BJ (cell line): ENCODE measurements around the gene NR1H2. TPM values are rescaled to one million over a fixed set of nuclear protein-coding genes. Genes with fewer than 3 reads are reported as not detected.

Experiments
- CTCF ChIA-PET: fragments of 350-600 bp; formaldehyde crosslinking; extraction: SDS; loops from one replicate; lab custom pipeline; 2021; ENCODE audit warnings: antibody characterized with exemption, inconsistent platforms; lab: Yijun Ruan, JAX
- POLR2A ChIA-PET: fragments of 300-600 bp; sonication (Branson Sonifier 250); formaldehyde crosslinking; extraction: SDS; loops from one replicate; lab custom pipeline; 2021; ENCODE audit warnings: antibody characterized with exemption; lab: Charles Lee
- DNase-seq: peaks from one replicate; pipeline ENCODE4 v3.0.0-alpha.2; 2011; ENCODE audit warnings: low read depth
- H3K27me3 ChIP-seq: 2 replicates; pipeline ENCODE4 v1.6.0; 2011; ENCODE audit warnings: low read length; ENCODE audit not compliant: control insufficient read depth, insufficient read depth
- H3K36me3 ChIP-seq: 2 replicates; pipeline ENCODE4 v1.5.1; 2011; ENCODE audit warnings: low read length; ENCODE audit not compliant: control insufficient read depth, insufficient read depth
- H3K4me3 ChIP-seq: 2 replicates; pipeline ENCODE4 v1.5.1; 2011; ENCODE audit warnings: low read depth, mild to moderate bottlenecking, control low read depth, low read length
- polyA plus RNA-seq: library from polyadenylated mRNA; depleted of rRNA; stranded (reverse); fragments of >200 nt; gene quantifications from 2 replicates; pipeline ENCODE4 v1.2.3, GENCODE V29; 2011; rRNA removed
- TF ChIP-seq, protein P1 (sequence below): IDR thresholded peaks from 2 replicates; pipeline ENCODE4 v1.5.1; 2011; ENCODE audit warnings: low read depth, mild to moderate bottlenecking, control low read depth, inconsistent platforms, low read length, moderate library complexity; ENCODE audit not compliant: insufficient read depth

The NR1H2 gene
- polyA plus RNA-seq, 1 experiment: 78.4 TPM

DNA sequence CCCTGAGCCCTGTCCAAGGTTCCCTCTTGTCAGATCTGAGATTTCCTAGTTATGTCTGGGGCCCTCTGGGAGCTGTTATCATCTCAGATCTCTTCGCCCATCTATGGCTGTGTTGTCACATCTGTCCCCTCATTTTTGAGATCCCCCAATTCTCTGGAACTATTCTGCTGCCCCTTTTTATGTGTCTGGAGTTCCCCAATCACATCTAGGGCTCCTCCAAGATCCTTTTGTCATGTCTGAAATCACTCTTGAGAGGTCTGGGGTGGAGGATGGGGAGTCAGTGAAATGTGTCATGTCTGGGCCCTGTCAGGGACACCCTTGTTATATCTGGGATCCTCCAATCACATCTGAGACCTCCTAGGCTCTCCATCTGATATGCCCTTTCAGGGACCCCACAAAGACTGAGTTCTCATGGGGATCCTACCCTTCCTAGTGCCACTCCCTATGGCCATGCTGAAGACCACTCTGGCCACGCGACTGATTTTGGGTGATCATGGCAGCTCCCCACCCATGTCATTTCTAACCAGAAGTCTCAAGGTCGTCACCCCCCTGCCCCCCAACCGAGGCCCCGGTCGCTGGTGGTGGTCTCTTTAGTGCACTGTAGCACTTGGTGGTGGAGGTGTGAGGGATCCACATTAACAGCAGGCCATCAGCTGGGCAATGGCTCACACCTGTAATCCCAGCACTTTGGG is 52.7 kb downstream of the NR1H2 start:
- H3K36me3 ChIP-seq: no peaks in the 10 kb centered on the region
- H3K27me3 ChIP-seq: peaks cover 6% of the 10 kb centered on the region
- ChIA-PET CTCF (interaction anchor here (1.0 to 1.2 kb wide), 2 partner anchors 11 to 32 kb away, joined by 3 to 5 read pairs; partner anchors contain the start of gene SPIB), POLR2A (no interaction called here)
- H3K4me3 ChIP-seq: no peak overlapping the region
- DNase-seq: no peak
- TF ChIP-seq, protein P1, sequence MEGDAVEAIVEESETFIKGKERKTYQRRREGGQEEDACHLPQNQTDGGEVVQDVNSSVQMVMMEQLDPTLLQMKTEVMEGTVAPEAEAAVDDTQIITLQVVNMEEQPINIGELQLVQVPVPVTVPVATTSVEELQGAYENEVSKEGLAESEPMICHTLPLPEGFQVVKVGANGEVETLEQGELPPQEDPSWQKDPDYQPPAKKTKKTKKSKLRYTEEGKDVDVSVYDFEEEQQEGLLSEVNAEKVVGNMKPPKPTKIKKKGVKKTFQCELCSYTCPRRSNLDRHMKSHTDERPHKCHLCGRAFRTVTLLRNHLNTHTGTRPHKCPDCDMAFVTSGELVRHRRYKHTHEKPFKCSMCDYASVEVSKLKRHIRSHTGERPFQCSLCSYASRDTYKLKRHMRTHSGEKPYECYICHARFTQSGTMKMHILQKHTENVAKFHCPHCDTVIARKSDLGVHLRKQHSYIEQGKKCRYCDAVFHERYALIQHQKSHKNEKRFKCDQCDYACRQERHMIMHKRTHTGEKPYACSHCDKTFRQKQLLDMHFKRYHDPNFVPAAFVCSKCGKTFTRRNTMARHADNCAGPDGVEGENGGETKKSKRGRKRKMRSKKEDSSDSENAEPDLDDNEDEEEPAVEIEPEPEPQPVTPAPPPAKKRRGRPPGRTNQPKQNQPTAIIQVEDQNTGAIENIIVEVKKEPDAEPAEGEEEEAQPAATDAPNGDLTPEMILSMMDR: no peak

DNA sequence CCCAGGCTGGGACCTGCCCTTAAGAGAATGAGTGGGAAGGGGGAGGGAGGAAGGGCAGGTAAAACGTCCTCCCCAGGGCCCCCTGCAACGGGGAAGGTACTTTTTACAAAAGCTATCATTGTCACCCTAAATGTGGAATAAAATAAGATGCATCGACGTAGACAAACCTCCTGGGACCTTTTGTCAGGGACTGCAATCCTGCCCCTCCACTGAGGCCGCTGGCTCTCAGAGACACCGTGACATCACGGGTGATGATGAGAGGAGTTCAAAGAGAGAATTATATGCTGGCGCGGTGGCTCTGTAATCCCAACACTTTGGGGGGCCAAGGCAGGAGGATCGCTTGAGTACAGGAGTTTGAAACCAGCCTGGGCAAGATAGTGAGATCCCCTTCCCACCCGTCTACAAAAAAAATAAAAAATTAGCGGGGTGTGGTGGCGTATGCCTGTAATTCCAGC is 54.7 kb downstream of the NR1H2 start:
- no peaks in the 10 kb centered on the region for H3K36me3 ChIP-seq
- DNase-seq: no peak
- ChIA-PET POLR2A (no interaction called here), CTCF (interaction anchor here (1.2 to 1.5 kb wide), 2 partner anchors 16 to 30 kb away, joined by 3 read pairs; no protein-coding TSS in a partner anchor)
- TF ChIP-seq, protein P1: no peak
- H3K27me3 ChIP-seq: peaks cover 9% of the 10 kb centered on the region
- H3K4me3 ChIP-seq: no peak overlapping the region; the same call in 1 of the 2 replicates

DNA sequence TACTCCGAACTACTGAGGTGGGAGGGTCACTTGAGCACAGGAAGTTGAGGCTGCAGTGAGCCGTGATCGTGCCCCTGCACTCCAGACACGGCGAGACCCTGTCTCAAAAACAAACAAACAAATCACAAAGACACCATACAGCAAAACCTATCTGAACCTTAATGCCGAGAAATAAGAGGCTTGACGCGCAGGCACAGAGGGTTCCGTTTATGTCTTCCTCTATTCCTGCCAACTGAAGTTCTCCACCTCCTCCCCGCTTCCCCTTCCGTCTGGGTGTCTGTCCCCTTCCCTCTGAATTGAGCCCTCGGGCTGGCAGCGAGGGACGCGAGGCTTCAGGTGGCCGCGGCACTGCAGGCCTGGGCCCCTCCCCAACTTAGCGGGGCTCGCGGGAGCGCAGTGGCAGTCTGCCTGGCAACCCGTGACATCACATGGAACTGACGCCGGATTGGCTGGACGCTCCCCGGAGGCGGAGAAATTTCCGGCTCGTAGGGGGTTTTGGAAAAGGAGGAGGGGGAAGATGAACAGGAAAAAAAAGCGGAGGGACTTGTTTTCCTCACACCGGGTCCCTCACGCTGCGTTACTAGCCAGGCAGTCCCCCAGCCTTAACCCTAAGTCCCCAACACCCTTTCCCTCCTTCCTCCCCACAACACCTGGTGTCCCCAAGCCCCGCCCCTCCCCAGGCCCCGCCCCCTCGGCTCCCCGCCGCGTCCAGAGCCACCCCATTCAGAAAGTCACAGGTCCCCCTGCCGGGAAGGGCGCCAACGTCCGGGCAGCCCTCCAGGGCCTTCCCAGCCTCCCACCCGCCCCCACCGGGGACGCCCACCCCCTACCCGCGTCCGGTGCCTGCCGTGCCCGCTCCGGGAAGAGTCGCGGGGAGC is 55.3 kb downstream of the NR1H2 start:
- TF ChIP-seq, protein P1: no peak
- ChIA-PET CTCF (interaction anchor here (1.5 kb wide), 1 partner anchor 29 kb away, joined by 3 read pairs; no protein-coding TSS in a partner anchor), POLR2A (no interaction called here)
- H3K36me3 ChIP-seq: no peaks in the 10 kb centered on the region
- H3K4me3 ChIP-seq: peak overlapping the region; percentile 46
- peaks cover 9% of the 10 kb centered on the region for H3K27me3 ChIP-seq
- no peak for DNase-seq

DNA sequence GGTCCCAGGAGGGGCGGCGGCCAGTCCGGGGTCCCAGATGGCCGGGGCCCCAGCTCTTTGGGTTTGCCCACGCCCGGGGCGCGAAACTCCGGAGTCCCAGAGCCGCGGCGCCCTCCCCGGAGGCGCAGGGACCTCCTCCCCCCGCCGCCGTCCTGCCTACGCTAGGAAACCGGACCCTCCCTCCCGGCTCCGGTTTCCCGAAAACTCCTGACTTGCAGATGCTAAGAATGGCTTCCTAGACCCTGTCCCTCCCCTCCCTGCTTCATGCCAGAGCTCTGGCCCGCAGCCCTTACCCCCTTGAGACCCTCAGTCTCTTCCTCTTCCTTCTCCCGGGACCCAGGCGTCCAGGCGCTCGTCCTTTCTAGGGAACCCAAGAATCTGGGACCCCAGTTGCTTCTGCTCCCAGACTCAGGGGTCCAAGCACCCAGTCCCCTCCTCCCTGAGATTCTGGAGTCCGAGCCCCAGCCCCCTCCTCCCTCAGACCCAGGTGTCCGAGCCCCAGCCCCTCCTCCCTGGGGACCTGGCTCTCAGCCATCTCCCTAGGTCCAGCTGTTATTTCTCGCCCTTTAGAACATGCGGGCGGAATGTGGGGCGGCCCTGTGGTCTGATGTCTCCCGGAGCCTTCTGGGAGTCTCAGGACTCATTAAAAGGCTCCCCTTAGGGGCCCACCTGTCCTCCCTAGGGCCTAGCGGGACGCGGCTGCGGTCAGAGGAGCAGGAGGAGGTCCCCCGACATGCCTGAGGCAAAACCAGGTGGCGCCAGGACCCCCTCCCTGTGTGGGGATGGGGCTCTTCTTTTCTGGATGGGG is 56.2 kb downstream of the NR1H2 start, which contains the start of gene MYBPC2:
MYBPC2 (plus strand) TSS at position 672 of the 808 bp plus-strand sequence; CDS start at position 734, 62 bp downstream.
- TF ChIP-seq, protein P1: no peak
- DNase-seq: no peak
- H3K36me3 ChIP-seq: no peaks in the 10 kb centered on the region
- H3K4me3 ChIP-seq: peak within 1 kb of the TSS; percentile 46
- POLR2A ChIA-PET: no interaction called here
- peaks cover 9% of the 10 kb centered on the region for H3K27me3 ChIP-seq
- CTCF ChIA-PET: interaction anchor here (1.5 kb wide), 1 partner anchor 25 kb away, joined by 3 read pairs; no protein-coding TSS in a partner anchor

Other genes with a start within 250 kb of the NR1H2 start
- gene IZUMO2, start 213.2 kb upstream of the NR1H2 start, polyA plus RNA-seq: not detected in 2 replicates
- gene MYH14, start 172.8 kb upstream of the NR1H2 start, polyA plus RNA-seq: not detected in 2 replicates
- gene KCNC3, start 47.1 kb upstream of the NR1H2 start, polyA plus RNA-seq: 0.02 and 0.04 TPM in 2 replicates
- 0.32 and 0.38 TPM in 2 replicates for gene NAPSA, start 10.8 kb upstream of the NR1H2 start, polyA plus RNA-seq
- 4.7 and 10.8 TPM in 2 replicates for gene POLD1, start 7.9 kb downstream of the NR1H2 start, polyA plus RNA-seq
- gene SPIB, start 42.5 kb downstream of the NR1H2 start, polyA plus RNA-seq: not detected in 2 replicates
- gene MYBPC2, start 56.4 kb downstream of the NR1H2 start, polyA plus RNA-seq: not detected in 2 replicates
- gene EMC10, start 100.0 kb downstream of the NR1H2 start, polyA plus RNA-seq: 71.8 and 89.1 TPM in 2 replicates
- gene GARIN5A, start 100.4 kb downstream of the NR1H2 start, polyA plus RNA-seq: 0.26 and 0.56 TPM in 2 replicates
- 39.0 and 44.9 TPM in 2 replicates for gene JOSD2, start 134.7 kb downstream of the NR1H2 start, polyA plus RNA-seq
- gene ASPDH, start 137.5 kb downstream of the NR1H2 start, polyA plus RNA-seq: not detected in 2 replicates
- 0.04 and 0.06 TPM in 2 replicates for gene LRRC4B, start 192.0 kb downstream of the NR1H2 start, polyA plus RNA-seq